HG02970 (cell line): ENCODE results near the gene SLC6A8.
"Not testable (repeated sequence)": the region's sequence is repeated elsewhere in the genome, so short reads cannot be mapped to it uniquely, and the experiment has no call there.

Experiments used
- ATAC-seq: cut with Tn5 transposase; IDR thresholded peaks from one replicate; pipeline ENCODE4 v1.9.1; 2021; ENCODE audit warnings: mild to moderate bottlenecking, moderate library complexity, moderate number of reproducible peaks; ENCODE audit not compliant: unreplicated experiment, low FRiP score

Gene SLC6A8

GRCh38 chrX:153691032-153691827, 3.5 kb downstream of the SLC6A8 start:
- ATAC-seq: not testable (repeated sequence)

GRCh38 chrX:153692003-153692402, 4.3 kb downstream of the SLC6A8 start:
- no peak for ATAC-seq

- no peak for ATAC-seq
Measured at GRCh38 chrX:153692611-153693156, 5.0 kb downstream of the SLC6A8 start.

- no peak for ATAC-seq
Measured at GRCh38 chrX:153693216-153694086, 5.7 kb downstream of the SLC6A8 start.

- not testable (repeated sequence) for ATAC-seq
Measured at GRCh38 chrX:153694256-153694655, 6.5 kb downstream of the SLC6A8 start.

- no peak for ATAC-seq
Measured at GRCh38 chrX:153694687-153695270, 7.1 kb downstream of the SLC6A8 start.

- no peak for ATAC-seq
Measured at GRCh38 chrX:153696100-153696499, 8.4 kb downstream of the SLC6A8 start.

GRCh38 chrX:153696538-153696937, 8.8 kb downstream of the SLC6A8 start:
- not testable (repeated sequence) for ATAC-seq

- ATAC-seq: not testable (repeated sequence)
Measured at GRCh38 chrX:153696986-153697722, 9.4 kb downstream of the SLC6A8 start.

- no peak for ATAC-seq
Measured at GRCh38 chrX:153697924-153698865, 10.5 kb downstream of the SLC6A8 start.

GRCh38 chrX:153699210-153699783, 11.6 kb downstream of the SLC6A8 start:
- ATAC-seq: not testable (repeated sequence)

GRCh38 chrX:153699784-153700371, 12.2 kb downstream of the SLC6A8 start:
- ATAC-seq: not testable (repeated sequence)

GRCh38 chrX:153700376-153700945, 12.7 kb downstream of the SLC6A8 start:
- ATAC-seq: no peak

GRCh38 chrX:153700967-153701366, 13.2 kb downstream of the SLC6A8 start:
- no peak for ATAC-seq

GRCh38 chrX:153701706-153702105, 14.0 kb downstream of the SLC6A8 start:
- no peak for ATAC-seq

GRCh38 chrX:153702336-153703035, 14.8 kb downstream of the SLC6A8 start:
- ATAC-seq: no peak

- ATAC-seq: no peak
Measured at GRCh38 chrX:153703036-153703370, 15.3 kb downstream of the SLC6A8 start.
